ENCODE data around the gene FCER1G.
A peak's percentile ranks its signal among the peaks of the same experiment; 100 is the strongest.

The FCER1G gene

GRCh38 chr1:161175771-161176453 lies 39.2 kb upstream of the FCER1G start:
- Histone ChIP-seq H3K9me3 (ENCODE audit: control insufficient read depth in 2 of 2, low read length in 2 of 2) (no peaks in the 10 kb centered on the region), H3K4me1 (ENCODE audit: control insufficient read depth, insufficient read depth, low read length) (peaks cover 27% of the 10 kb centered on the region), H3K9ac (ENCODE audit: low read length in 2 of 2) (peak overlapping the region; percentile 86 to 95), H3K27me3 (ENCODE audit: control insufficient read depth in 1 of 2, insufficient read depth in 2 of 2, low read length in 2 of 2) (no peaks in the 10 kb centered on the region), H3K36me3 (ENCODE audit: control insufficient read depth in 2 of 2, insufficient read depth in 2 of 2, low read length in 2 of 2) (peaks cover 30 to 35% of the 10 kb centered on the region in 2 donors), H3K27ac (ENCODE audit: low read length) (peak overlapping the region; percentile 89), H3K4me3 (ENCODE audit: low read length in 2 of 2) (peak overlapping the region; percentile 78 to 95)

- peak overlapping the region; percentile 89 for H3K27ac ChIP-seq (ENCODE audit: low read length)
- peak overlapping the region; percentile 78 to 95 for H3K4me3 ChIP-seq (ENCODE audit: low read length in 2 of 2)
- peaks cover 24 to 28% of the 10 kb centered on the region in 2 donors for H3K36me3 ChIP-seq (ENCODE audit: control insufficient read depth in 2 of 2, insufficient read depth in 2 of 2, low read length in 2 of 2)
- no peaks in the 10 kb centered on the region for H3K9me3 ChIP-seq (ENCODE audit: control insufficient read depth in 2 of 2, low read length in 2 of 2)
- H3K9ac ChIP-seq (ENCODE audit: low read length in 2 of 2), result peak overlapping the region; percentile 86 to 95
- peaks cover 27% of the 10 kb centered on the region for H3K4me1 ChIP-seq (ENCODE audit: control insufficient read depth, insufficient read depth, low read length)
- no peaks in the 10 kb centered on the region for H3K27me3 ChIP-seq (ENCODE audit: control insufficient read depth in 1 of 2, insufficient read depth in 2 of 2, low read length in 2 of 2)
Measured at GRCh38 chr1:161176468-161177111, 38.5 kb upstream of the FCER1G start.

GRCh38 chr1:161177112-161177935 lies 37.8 kb upstream of the FCER1G start, which contains the start of gene B4GALT3:
TSS of gene B4GALT3 (minus strand) at chr1:161177507. CDS start at chr1:161176060, 1,447 bp downstream.
- H3K9me3 ChIP-seq (ENCODE audit: control insufficient read depth in 2 of 2, low read length in 2 of 2), result no peaks in the 10 kb centered on the region
- H3K27ac ChIP-seq (ENCODE audit: low read length), result peak within 1 kb of the TSS; percentile 89
- H3K4me3 ChIP-seq (ENCODE audit: low read length in 2 of 2), result peak within 1 kb of the TSS; percentile 78 to 95
- H3K27me3 ChIP-seq (ENCODE audit: control insufficient read depth in 1 of 2, insufficient read depth in 2 of 2, low read length in 2 of 2), result no peaks in the 10 kb centered on the region
- H3K4me1 ChIP-seq (ENCODE audit: control insufficient read depth, insufficient read depth, low read length), result peaks cover 25% of the 10 kb centered on the region
- H3K9ac ChIP-seq (ENCODE audit: low read length in 2 of 2), result peak within 1 kb of the TSS; percentile 86 to 95
- H3K36me3 ChIP-seq (ENCODE audit: control insufficient read depth in 2 of 2, insufficient read depth in 2 of 2, low read length in 2 of 2), result peaks cover 17 to 22% of the 10 kb centered on the region in 2 donors

- H3K9ac ChIP-seq (ENCODE audit: low read length in 2 of 2), result peak overlapping the region; percentile 86 to 95
- peak overlapping the region; percentile 78 to 95 for H3K4me3 ChIP-seq (ENCODE audit: low read length in 2 of 2)
- H3K27me3 ChIP-seq (ENCODE audit: control insufficient read depth in 1 of 2, insufficient read depth in 2 of 2, low read length in 2 of 2), result no peaks in the 10 kb centered on the region
- peak overlapping the region; percentile 89 for H3K27ac ChIP-seq (ENCODE audit: low read length)
- peaks cover 11 to 20% of the 10 kb centered on the region in 2 donors for H3K36me3 ChIP-seq (ENCODE audit: control insufficient read depth in 2 of 2, insufficient read depth in 2 of 2, low read length in 2 of 2)
- H3K9me3 ChIP-seq (ENCODE audit: control insufficient read depth in 2 of 2, low read length in 2 of 2), result no peaks in the 10 kb centered on the region
- peaks cover 24% of the 10 kb centered on the region for H3K4me1 ChIP-seq (ENCODE audit: control insufficient read depth, insufficient read depth, low read length)
Measured at GRCh38 chr1:161177936-161178244, 37.2 kb upstream of the FCER1G start.

GRCh38 chr1:161179698-161180097 lies 35.4 kb upstream of the FCER1G start:
- no peaks in the 10 kb centered on the region for H3K27me3 ChIP-seq (ENCODE audit: control insufficient read depth in 1 of 2, insufficient read depth in 2 of 2, low read length in 2 of 2)
- H3K9ac ChIP-seq (ENCODE audit: low read length in 2 of 2), result no peak overlapping the region
- no peaks in the 10 kb centered on the region for H3K9me3 ChIP-seq (ENCODE audit: control insufficient read depth in 2 of 2, low read length in 2 of 2)
- H3K4me3 ChIP-seq (ENCODE audit: low read length in 2 of 2), result no peak overlapping the region
- H3K27ac ChIP-seq (ENCODE audit: low read length), result no peak overlapping the region
- H3K36me3 ChIP-seq (ENCODE audit: control insufficient read depth in 2 of 2, insufficient read depth in 2 of 2, low read length in 2 of 2), result peaks cover 3 to 7% of the 10 kb centered on the region in 2 donors
- H3K4me1 ChIP-seq (ENCODE audit: control insufficient read depth, insufficient read depth, low read length), result peaks cover 19% of the 10 kb centered on the region

GRCh38 chr1:161180639-161181038 lies 34.5 kb upstream of the FCER1G start:
- Histone ChIP-seq H3K4me3 (ENCODE audit: low read length in 2 of 2) (no peak overlapping the region), H3K36me3 (ENCODE audit: control insufficient read depth in 2 of 2, insufficient read depth in 2 of 2, low read length in 2 of 2) (peaks cover 0 to 3% of the 10 kb centered on the region in 2 donors), H3K27me3 (ENCODE audit: control insufficient read depth in 1 of 2, insufficient read depth in 2 of 2, low read length in 2 of 2) (no peaks in the 10 kb centered on the region), H3K27ac (ENCODE audit: low read length) (no peak overlapping the region), H3K9me3 (ENCODE audit: control insufficient read depth in 2 of 2, low read length in 2 of 2) (no peaks in the 10 kb centered on the region), H3K4me1 (ENCODE audit: control insufficient read depth, insufficient read depth, low read length) (peaks cover 19% of the 10 kb centered on the region), H3K9ac (ENCODE audit: low read length in 2 of 2) (no peak overlapping the region)

GRCh38 chr1:161182214-161182613 lies 32.9 kb upstream of the FCER1G start:
- Histone ChIP-seq H3K36me3 (ENCODE audit: control insufficient read depth in 2 of 2, insufficient read depth in 2 of 2, low read length in 2 of 2) (no peaks in the 10 kb centered on the region), H3K27me3 (ENCODE audit: control insufficient read depth in 1 of 2, insufficient read depth in 2 of 2, low read length in 2 of 2) (no peaks in the 10 kb centered on the region), H3K4me1 (ENCODE audit: control insufficient read depth, insufficient read depth, low read length) (peaks cover 12% of the 10 kb centered on the region), H3K4me3 (ENCODE audit: low read length in 2 of 2) (no peak overlapping the region), H3K27ac (ENCODE audit: low read length) (no peak overlapping the region), H3K9ac (ENCODE audit: low read length in 2 of 2) (no peak overlapping the region), H3K9me3 (ENCODE audit: control insufficient read depth in 2 of 2, low read length in 2 of 2) (no peaks in the 10 kb centered on the region)

GRCh38 chr1:161185282-161185682 lies 29.8 kb upstream of the FCER1G start:
- H3K36me3 ChIP-seq (ENCODE audit: control insufficient read depth in 2 of 2, insufficient read depth in 2 of 2, low read length in 2 of 2), result no peaks in the 10 kb centered on the region
- H3K4me3 ChIP-seq (ENCODE audit: low read length in 2 of 2), result no peak overlapping the region
- H3K9me3 ChIP-seq (ENCODE audit: control insufficient read depth in 2 of 2, low read length in 2 of 2), result no peaks in the 10 kb centered on the region
- no peaks in the 10 kb centered on the region for H3K27me3 ChIP-seq (ENCODE audit: control insufficient read depth in 1 of 2, insufficient read depth in 2 of 2, low read length in 2 of 2)
- H3K4me1 ChIP-seq (ENCODE audit: control insufficient read depth, insufficient read depth, low read length), result peaks cover 9% of the 10 kb centered on the region
- H3K9ac ChIP-seq (ENCODE audit: low read length in 2 of 2), result no peak overlapping the region
- peak overlapping the region; percentile 55 for H3K27ac ChIP-seq (ENCODE audit: low read length)

- Histone ChIP-seq H3K9me3 (ENCODE audit: control insufficient read depth in 2 of 2, low read length in 2 of 2) (no peaks in the 10 kb centered on the region), H3K27ac (ENCODE audit: low read length) (peak overlapping the region; percentile 55), H3K4me1 (ENCODE audit: control insufficient read depth, insufficient read depth, low read length) (peaks cover 9% of the 10 kb centered on the region), H3K4me3 (ENCODE audit: low read length in 2 of 2) (no peak overlapping the region), H3K36me3 (ENCODE audit: control insufficient read depth in 2 of 2, insufficient read depth in 2 of 2, low read length in 2 of 2) (no peaks in the 10 kb centered on the region), H3K27me3 (ENCODE audit: control insufficient read depth in 1 of 2, insufficient read depth in 2 of 2, low read length in 2 of 2) (no peaks in the 10 kb centered on the region), H3K9ac (ENCODE audit: low read length in 2 of 2) (no peak overlapping the region)
Measured at GRCh38 chr1:161185732-161186311, 29.3 kb upstream of the FCER1G start.

- Histone ChIP-seq H3K9me3 (ENCODE audit: control insufficient read depth in 2 of 2, low read length in 2 of 2) (no peaks in the 10 kb centered on the region), H3K27ac (ENCODE audit: low read length) (no peak overlapping the region), H3K27me3 (ENCODE audit: control insufficient read depth in 1 of 2, insufficient read depth in 2 of 2, low read length in 2 of 2) (no peaks in the 10 kb centered on the region), H3K4me3 (ENCODE audit: low read length in 2 of 2) (no peak overlapping the region), H3K4me1 (ENCODE audit: control insufficient read depth, insufficient read depth, low read length) (peaks cover 12% of the 10 kb centered on the region), H3K9ac (ENCODE audit: low read length in 2 of 2) (no peak overlapping the region), H3K36me3 (ENCODE audit: control insufficient read depth in 2 of 2, insufficient read depth in 2 of 2, low read length in 2 of 2) (peaks cover 0 to 6% of the 10 kb centered on the region in 2 donors)
Measured at GRCh38 chr1:161187311-161187710, 27.8 kb upstream of the FCER1G start.

Measured in stomach smooth muscle (tissue), 2 donors.